CD4-positive, CD25-positive, alpha-beta regulatory T cell (primary cell): ENCODE measurements around the gene SLC6A17. TPM values are rescaled to one million over a fixed set of nuclear protein-coding genes. Genes with fewer than 3 reads are reported as not detected.

Experiments
- ATAC-seq, 2 donors: fragments of 150-1000 bp; cut with Tn5 transposase; one replicate each; pipeline ENCODE4 v1.10.0; 2021; ENCODE audit warnings: low read depth in 2 of 2, moderate number of reproducible peaks in 2 of 2, moderate library complexity in 1 of 2
- DNase-seq, 3 donors: peaks; one replicate each; pipeline versions ENCODE4 v3.0.0 to v3.0.0-alpha.2; 2012 to 2022; ENCODE audit warnings: mixed read lengths in 1 of 3
- H3K27ac ChIP-seq: one replicate; pipeline ENCODE4 v1.7.0; 2013; ENCODE audit warnings: mild to moderate bottlenecking, low read length; ENCODE audit not compliant: insufficient read depth, poor library complexity, severe bottlenecking
- H3K27me3 ChIP-seq: one replicate; pipeline ENCODE4 v1.7.0; 2013; ENCODE audit warnings: low read length; ENCODE audit not compliant: control insufficient read depth, insufficient read depth
- H3K36me3 ChIP-seq: one replicate; pipeline ENCODE4 v1.7.0; 2013; ENCODE audit warnings: mild to moderate bottlenecking, low read length, moderate library complexity; ENCODE audit not compliant: control insufficient read depth, insufficient read depth
- H3K4me1 ChIP-seq: 2 replicates; pipeline ENCODE4 v1.7.0; 2013; ENCODE audit warnings: mild to moderate bottlenecking, low read length; ENCODE audit not compliant: insufficient read depth, control insufficient read depth, poor library complexity, severe bottlenecking
- H3K4me3 ChIP-seq: one replicate; pipeline ENCODE4 v1.7.0; 2013; ENCODE audit warnings: low read depth, mild to moderate bottlenecking, low read length, moderate library complexity
- H3K9me3 ChIP-seq, 2 experiments: 1 replicate in 1 of 2; 2 replicates in 1 of 2; pipeline ENCODE4 v1.7.0; 2013; ENCODE audit warnings: low read length in 2 of 2, mild to moderate bottlenecking in 1 of 2, moderate library complexity in 1 of 2; ENCODE audit not compliant: control insufficient read depth in 2 of 2
- H3K27ac Mint-ChIP-seq, 3 donors: one replicate each; pipeline ENCODE4 v1.8.0; 2020 to 2022; ENCODE audit warnings: mild to moderate bottlenecking in 3 of 3, mixed read lengths in 3 of 3, moderate library complexity in 2 of 3
- H3K27me3 Mint-ChIP-seq: one replicate; pipeline ENCODE4 v1.8.0; 2022; ENCODE audit warnings: mild to moderate bottlenecking, mixed read lengths
- H3K36me3 Mint-ChIP-seq: one replicate; pipeline ENCODE4 v1.8.0; 2020; ENCODE audit warnings: mixed read lengths
- H3K4me1 Mint-ChIP-seq, 4 donors: one replicate each; pipeline ENCODE4 v1.8.0; 2020 to 2022; ENCODE audit warnings: mixed read lengths in 4 of 4, mild to moderate bottlenecking in 1 of 4
- H3K4me3 Mint-ChIP-seq, 4 donors: one replicate each; pipeline ENCODE4 v1.8.0; 2020 to 2022; ENCODE audit warnings: mild to moderate bottlenecking in 4 of 4, mixed read lengths in 4 of 4, moderate library complexity in 3 of 4
- H3K9me3 Mint-ChIP-seq, 7 donors: one replicate each; pipeline ENCODE4 v1.8.0; 2020 to 2022; ENCODE audit warnings: mixed read lengths in 7 of 7, mild to moderate bottlenecking in 3 of 7, moderate library complexity in 2 of 7
- polyA plus RNA-seq, 4 donors: library from polyadenylated mRNA; unstranded; fragments of 300-500 nt; fragmentation: Illumina TruSeq; gene quantifications; one replicate each; pipeline ENCODE4 v1.2.3, GENCODE V29; 2021
- total RNA-seq: library from RNA; stranded (reverse); gene quantifications from one replicate; pipeline ENCODE4 v1.2.3, GENCODE V29; 2022

Gene SLC6A17
- total and polyA plus RNA-seq, 5 donors from 2014 or later: not detected

GRCh38 chr1:110235181-110235833 lies 85.0 kb downstream of the SLC6A17 start:
- no peak for ATAC-seq
- peaks cover 11% of the 10 kb centered on the region for H3K36me3 Mint-ChIP-seq
- peaks cover 0 to 4% (median 2%) of the 10 kb centered on the region in 4 donors for H3K4me1 Mint-ChIP-seq
- Histone ChIP-seq H3K4me3 (no peak overlapping the region), H3K9me3 (no peaks in the 10 kb centered on the region), H3K4me1 (no peaks in the 10 kb centered on the region), H3K36me3 (no peaks in the 10 kb centered on the region), H3K27me3 (no peaks in the 10 kb centered on the region), H3K27ac (no peak overlapping the region)
- DNase-seq: no peak
- peaks cover 0 to 1% (median 0%) of the 10 kb centered on the region in 7 donors for H3K9me3 Mint-ChIP-seq
- H3K27me3 Mint-ChIP-seq: no peaks in the 10 kb centered on the region
- H3K27ac Mint-ChIP-seq: no peak overlapping the region
- H3K4me3 Mint-ChIP-seq: no peak overlapping the region

- Mint-ChIP-seq H3K27ac (peak overlapping the region in 2 of 3 donors; percentile 33 to 84), H3K27me3 (no peaks in the 10 kb centered on the region), H3K4me1 (peaks cover 0 to 4% (median 2%) of the 10 kb centered on the region in 4 donors), H3K9me3 (peaks cover 0 to 1% (median 0%) of the 10 kb centered on the region in 7 donors), H3K4me3 (no peak overlapping the region), H3K36me3 (peaks cover 11% of the 10 kb centered on the region)
- DNase-seq (peak in 1 of 3 donors; percentile 13), ATAC-seq (peak in 1 of 2 donors; percentile 30)
- Histone ChIP-seq H3K27ac (no peak overlapping the region), H3K27me3 (no peaks in the 10 kb centered on the region), H3K9me3 (no peaks in the 10 kb centered on the region), H3K4me3 (no peak overlapping the region), H3K4me1 (no peaks in the 10 kb centered on the region), H3K36me3 (no peaks in the 10 kb centered on the region)
These were observed 85.8 kb downstream of the SLC6A17 start for GRCh38 chr1:110235834-110236682.

- Mint-ChIP-seq H3K9me3 (peaks cover 0 to 1% (median 0%) of the 10 kb centered on the region in 7 donors), H3K4me3 (no peak overlapping the region), H3K4me1 (peaks cover 0 to 4% (median 2%) of the 10 kb centered on the region in 4 donors), H3K36me3 (peaks cover 11% of the 10 kb centered on the region), H3K27me3 (no peaks in the 10 kb centered on the region), H3K27ac (no peak overlapping the region)
- no peak overlapping the region for H3K4me3 ChIP-seq
- no peak for DNase-seq
- no peak for ATAC-seq
- no peak overlapping the region for H3K27ac ChIP-seq
- no peaks in the 10 kb centered on the region for H3K27me3 ChIP-seq
- H3K36me3 ChIP-seq: no peaks in the 10 kb centered on the region
- H3K9me3 ChIP-seq: no peaks in the 10 kb centered on the region
- no peaks in the 10 kb centered on the region for H3K4me1 ChIP-seq
These were observed 87.3 kb downstream of the SLC6A17 start for GRCh38 chr1:110237386-110238152.

- no peaks in the 10 kb centered on the region for H3K27me3 Mint-ChIP-seq
- peaks cover 0 to 6% (median 3%) of the 10 kb centered on the region in 4 donors for H3K4me1 Mint-ChIP-seq
- Histone ChIP-seq H3K9me3 (no peaks in the 10 kb centered on the region), H3K27me3 (no peaks in the 10 kb centered on the region), H3K4me1 (no peaks in the 10 kb centered on the region), H3K36me3 (no peaks in the 10 kb centered on the region), H3K4me3 (no peak overlapping the region), H3K27ac (no peak overlapping the region)
- DNase-seq (no peak), ATAC-seq (no peak)
- peaks cover 0 to 1% (median 0%) of the 10 kb centered on the region in 7 donors for H3K9me3 Mint-ChIP-seq
- peaks cover 7% of the 10 kb centered on the region for H3K36me3 Mint-ChIP-seq
- H3K27ac Mint-ChIP-seq: peak overlapping the region in 1 of 3 donors; percentile 57
- no peak overlapping the region for H3K4me3 Mint-ChIP-seq
These were observed 89.4 kb downstream of the SLC6A17 start for GRCh38 chr1:110239441-110240430.

GRCh38 chr1:110240476-110241210 lies 90.3 kb downstream of the SLC6A17 start:
- H3K4me3 Mint-ChIP-seq: no peak overlapping the region

GRCh38 chr1:110241516-110241915 lies 91.2 kb downstream of the SLC6A17 start:
- Mint-ChIP-seq H3K9me3 (peaks cover 0 to 1% (median 0%) of the 10 kb centered on the region in 7 donors), H3K4me1 (peaks cover 0 to 4% (median under 1%) of the 10 kb centered on the region in 4 donors), H3K36me3 (peaks cover 7% of the 10 kb centered on the region), H3K27me3 (no peaks in the 10 kb centered on the region), H3K27ac (peak overlapping the region in 1 of 3 donors; percentile 85), H3K4me3 (no peak overlapping the region)
- ATAC-seq (no peak), DNase-seq (no peak)
- Histone ChIP-seq H3K27me3 (no peaks in the 10 kb centered on the region), H3K4me3 (no peak overlapping the region), H3K27ac (no peak overlapping the region), H3K4me1 (no peaks in the 10 kb centered on the region), H3K36me3 (no peaks in the 10 kb centered on the region), H3K9me3 (no peaks in the 10 kb centered on the region)

More at GRCh38 chr1:110240476-110241210, 90.3 kb downstream of the SLC6A17 start:
- Histone ChIP-seq H3K27ac (no peak overlapping the region), H3K36me3 (no peaks in the 10 kb centered on the region), H3K9me3 (no peaks in the 10 kb centered on the region), H3K27me3 (no peaks in the 10 kb centered on the region), H3K4me1 (no peaks in the 10 kb centered on the region), H3K4me3 (no peak overlapping the region)
- no peak for ATAC-seq
- Mint-ChIP-seq H3K9me3 (peaks cover 0 to 1% (median 0%) of the 10 kb centered on the region in 7 donors), H3K36me3 (peaks cover 7% of the 10 kb centered on the region), H3K27ac (peak overlapping the region in 1 of 3 donors; percentile 85), H3K4me1 (peaks cover 0 to 6% (median 3%) of the 10 kb centered on the region in 4 donors), H3K27me3 (no peaks in the 10 kb centered on the region)
- DNase-seq: no peak
